Testis (tissue), 3 donors: Measurements from ENCODE around the gene PRIMPOL. TPM values are rescaled to one million over a fixed set of nuclear protein-coding genes. Genes with fewer than 3 reads are reported as not detected.
"Not testable (repeated sequence)": the region's sequence is repeated elsewhere in the genome, so short reads cannot be mapped to it uniquely, and the experiment has no call there.

Experiments used
- DNase-seq: peaks from one replicate; pipeline ENCODE4 v3.0.0-alpha.2; 2019
- H3K27ac ChIP-seq, 2 donors: fragments of 200-600 bp; sonication (generic); one replicate each; pipeline ENCODE4 v1.5.1; 2019
- H3K27me3 ChIP-seq: fragments of 200-600 bp; sonication (generic); one replicate; pipeline ENCODE4 v1.5.1; 2019
- H3K36me3 ChIP-seq: fragments of 200-600 bp; sonication (generic); one replicate; pipeline ENCODE4 v1.5.1; 2017; ENCODE audit warnings: low read depth; ENCODE audit errors: missing control alignments
- H3K4me1 ChIP-seq: fragments of 200-600 bp; sonication (generic); one replicate; pipeline ENCODE4 v1.5.1; 2019
- H3K4me3 ChIP-seq, 2 donors: fragments of 200-600 bp; sonication (generic); one replicate each; pipeline ENCODE4 v1.5.1; 2017 to 2019
- H3K9me3 ChIP-seq: fragments of 200-600 bp; sonication (generic); one replicate; pipeline ENCODE4 v1.5.1; 2017
- POLR2A ChIP-seq: fragments of 450-650 bp; IDR thresholded peaks from one replicate; pipeline ENCODE4 v1.6.1; 2017; ENCODE audit warnings: antibody characterized with exemption, mild to moderate bottlenecking, moderate library complexity
- WGBS, 2 donors: methylation state at CpG; one replicate each; pipeline ENCODE4 v1.1.5; 2018; 5-methylcytosine and 5-hydroxymethylcytosine counted together
- intact Hi-C: fragments of 100-400 bp; cut with DNase I; formaldehyde crosslinking; loops from one replicate; pipeline ENCODE4 v1.15.1; 2023; ENCODE audit warnings: low total_unique reads
- polyA plus RNA-seq: library from polyadenylated mRNA; stranded (reverse); fragments of 350-450 nt; fragmentation: Illumina TruSeq; extraction: RNeasy Lipid Tissue Mini Kit (QIAGEN cat#74804); gene quantifications from one replicate; pipeline ENCODE4 v1.2.3, GENCODE V29; 2014; ENCODE audit warnings: low read depth, low replicate concordance; ENCODE audit not compliant: insufficient read depth
- total RNA-seq, 2 donors: library from RNA; depleted of rRNA; stranded (reverse); fragments of >200 nt; gene quantifications; one replicate each; pipeline ENCODE4 v1.2.3, GENCODE V29; 2016
- TF ChIP-seq, protein P1 (sequence below), 3 experiments: fragments of 450-650 bp in 2 of 3; fragments of 200-600 bp in 1 of 3; sonication (generic) in 1 of 3; IDR thresholded peaks; one replicate each; pipeline ENCODE4 v1.5.1; 2016 to 2019; ENCODE audit warnings: antibody characterized with exemption in 3 of 3, mild to moderate bottlenecking in 2 of 3, moderate library complexity in 1 of 3

The PRIMPOL gene
- total and polyA plus RNA-seq, 3 donors from 2014 or later: 16.3 to 18.8 (median 17.6) TPM

GRCh38 chr4:184648054-184648312 is 1.6 kb upstream of the PRIMPOL start:
- Histone ChIP-seq H3K4me1 (peaks cover 14% of the 10 kb centered on the region), H3K36me3 (no peaks in the 10 kb centered on the region), H3K27me3 (no peaks in the 10 kb centered on the region), H3K9me3 (no peaks in the 10 kb centered on the region), H3K4me3 (peak overlapping the region; percentile 82 to 93), H3K27ac (peak overlapping the region; percentile 97)
- TF ChIP-seq POLR2A: no peak
- DNase-seq: no peak
- intact Hi-C loops: loop anchor here (10.0 kb wide), 1 partner anchor 97 kb away; no protein-coding TSS in a partner anchor
- WGBS, 2 donors: 4 to 5% methylated on average over 6 of the region's 6 CpGs

DNA sequence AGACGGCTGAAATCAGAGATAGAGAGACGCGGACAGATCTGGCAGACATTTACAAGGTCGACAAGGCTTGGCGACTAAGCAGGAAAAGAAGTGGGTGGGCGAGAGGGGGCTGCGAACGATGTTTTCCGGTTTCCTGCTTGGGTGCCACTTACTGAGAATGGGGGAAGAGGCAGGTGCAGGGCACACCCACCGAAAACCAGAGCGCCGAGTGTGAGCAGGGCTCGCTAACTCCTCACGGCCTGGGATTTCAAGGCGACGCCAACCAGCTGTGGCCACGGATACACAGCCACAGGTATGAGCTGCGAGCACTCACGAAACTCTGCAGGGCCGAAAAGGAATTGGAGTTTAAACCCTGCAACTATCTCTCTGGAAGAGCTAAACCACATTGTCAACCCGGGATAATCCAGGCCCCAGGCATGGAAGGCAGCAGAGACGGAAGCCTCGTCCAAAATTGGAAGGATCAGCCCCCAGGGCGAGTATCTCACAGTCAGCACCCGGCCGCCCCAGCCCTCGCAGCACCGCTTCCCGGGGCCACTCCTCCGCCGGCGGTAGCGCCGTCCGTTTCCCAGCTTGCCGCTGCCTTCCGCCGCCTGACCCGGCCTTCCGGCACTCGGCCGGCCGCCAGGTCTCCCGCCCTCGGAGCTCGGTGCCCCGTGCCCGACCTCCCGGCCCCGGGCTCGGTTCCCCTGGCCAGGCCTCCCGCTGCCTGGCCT is 1.1 kb upstream of the PRIMPOL start:
- no peaks in the 10 kb centered on the region for H3K9me3 ChIP-seq
- H3K4me1 ChIP-seq: peaks cover 14% of the 10 kb centered on the region
- DNase-seq: peak; percentile 71
- peak overlapping the region; percentile 97 for H3K27ac ChIP-seq
- no peak for TF ChIP-seq POLR2A
- TF ChIP-seq, protein P1, sequence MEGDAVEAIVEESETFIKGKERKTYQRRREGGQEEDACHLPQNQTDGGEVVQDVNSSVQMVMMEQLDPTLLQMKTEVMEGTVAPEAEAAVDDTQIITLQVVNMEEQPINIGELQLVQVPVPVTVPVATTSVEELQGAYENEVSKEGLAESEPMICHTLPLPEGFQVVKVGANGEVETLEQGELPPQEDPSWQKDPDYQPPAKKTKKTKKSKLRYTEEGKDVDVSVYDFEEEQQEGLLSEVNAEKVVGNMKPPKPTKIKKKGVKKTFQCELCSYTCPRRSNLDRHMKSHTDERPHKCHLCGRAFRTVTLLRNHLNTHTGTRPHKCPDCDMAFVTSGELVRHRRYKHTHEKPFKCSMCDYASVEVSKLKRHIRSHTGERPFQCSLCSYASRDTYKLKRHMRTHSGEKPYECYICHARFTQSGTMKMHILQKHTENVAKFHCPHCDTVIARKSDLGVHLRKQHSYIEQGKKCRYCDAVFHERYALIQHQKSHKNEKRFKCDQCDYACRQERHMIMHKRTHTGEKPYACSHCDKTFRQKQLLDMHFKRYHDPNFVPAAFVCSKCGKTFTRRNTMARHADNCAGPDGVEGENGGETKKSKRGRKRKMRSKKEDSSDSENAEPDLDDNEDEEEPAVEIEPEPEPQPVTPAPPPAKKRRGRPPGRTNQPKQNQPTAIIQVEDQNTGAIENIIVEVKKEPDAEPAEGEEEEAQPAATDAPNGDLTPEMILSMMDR (IDR thresholded peaks at IDR 0.05): no peak
- no peaks in the 10 kb centered on the region for H3K36me3 ChIP-seq
- H3K4me3 ChIP-seq: peak overlapping the region; percentile 82 to 93
- 0 to 1% methylated on average over 21 to 40 of the region's 52 CpGs for WGBS, 2 donors
- no peaks in the 10 kb centered on the region for H3K27me3 ChIP-seq
- intact Hi-C loops: loop anchor here (10.0 kb wide), 1 partner anchor 96 kb away; no protein-coding TSS in a partner anchor

DNA sequence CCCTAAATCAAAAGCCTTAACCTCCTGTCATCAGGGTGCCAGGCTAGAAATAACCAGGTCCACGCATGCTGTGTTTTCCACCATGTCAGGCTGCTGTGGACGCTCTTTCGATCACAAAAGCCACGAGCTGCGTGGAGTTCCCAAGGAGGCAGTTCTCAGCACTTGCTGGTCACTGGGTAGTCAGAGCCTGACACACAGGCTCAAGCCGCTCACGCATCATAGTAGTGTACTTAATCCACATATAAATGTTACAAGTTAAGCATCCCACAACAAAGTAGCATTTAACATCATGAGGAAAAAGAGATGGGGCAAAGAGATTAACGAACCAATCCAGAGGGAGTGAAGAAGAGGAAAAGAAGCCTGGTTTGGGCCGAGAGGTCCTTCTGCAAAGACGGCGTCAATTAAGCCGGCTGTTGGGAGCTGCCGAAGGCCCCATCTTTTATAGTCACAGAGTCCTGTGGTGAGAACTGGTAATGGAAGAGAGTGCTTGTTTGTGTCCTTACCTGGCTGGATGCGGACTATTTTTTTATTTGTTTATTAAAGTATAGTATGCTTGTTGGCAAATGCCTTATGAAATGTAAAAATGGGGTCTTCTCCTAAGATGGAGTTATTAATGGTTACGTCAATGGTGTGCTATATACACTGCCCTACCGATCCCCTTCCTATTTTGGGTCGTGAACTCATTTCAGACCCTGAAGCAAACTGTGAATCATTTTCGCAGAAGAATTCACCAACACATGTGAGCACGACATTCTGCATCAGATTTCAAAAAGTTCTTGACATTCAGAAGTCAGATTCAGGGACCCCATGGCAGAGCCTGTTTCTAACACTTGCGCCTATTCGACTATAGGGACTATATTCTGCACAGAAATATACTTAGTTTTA is 675 bp downstream of the PRIMPOL start:
- intact Hi-C loops: loop anchor here (10.0 kb wide), 1 partner anchor 95 kb away; no protein-coding TSS in a partner anchor
- H3K4me3 ChIP-seq: peak overlapping the region; percentile 82 to 93
- WGBS, 2 donors: 15 to 25% methylated on average over 21 of the region's 21 CpGs
- TF ChIP-seq, protein P1 (IDR thresholded peaks at IDR 0.05): no peak
- H3K9me3 ChIP-seq: no peaks in the 10 kb centered on the region
- no peaks in the 10 kb centered on the region for H3K36me3 ChIP-seq
- peaks cover 14% of the 10 kb centered on the region for H3K4me1 ChIP-seq
- no peaks in the 10 kb centered on the region for H3K27me3 ChIP-seq
- H3K27ac ChIP-seq: peak overlapping the region; percentile 87 to 97
- peak; percentile 33 for DNase-seq

DNA sequence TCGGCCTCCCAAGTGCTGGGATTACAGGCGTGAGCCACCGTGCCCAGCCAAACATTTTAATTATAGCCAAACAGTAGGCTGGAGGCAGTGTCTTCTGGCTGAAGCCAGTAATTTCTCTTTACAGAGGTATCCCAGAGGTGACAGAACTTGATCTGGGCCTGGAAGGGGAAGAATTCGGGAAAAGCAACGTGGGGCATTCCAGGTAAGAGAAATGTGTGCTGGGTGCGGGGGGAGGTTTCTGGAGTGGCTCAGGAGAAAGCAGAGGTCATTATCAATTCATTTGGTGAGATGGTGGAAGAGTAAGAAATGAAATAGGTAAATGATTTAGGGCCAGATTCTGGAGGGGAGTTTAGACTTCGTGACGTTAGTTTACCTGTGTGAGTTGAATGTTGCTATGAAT is 2.4 kb downstream of the PRIMPOL start:
- TF ChIP-seq, protein P1 (IDR thresholded peaks at IDR 0.05): no peak
- no peak for TF ChIP-seq POLR2A
- no peak overlapping the region for H3K4me3 ChIP-seq
- WGBS, 2 donors: 91 to 93% methylated on average over 8 of the region's 8 CpGs
- no peak overlapping the region for H3K27ac ChIP-seq
- peaks cover 10% of the 10 kb centered on the region for H3K4me1 ChIP-seq
- no peaks in the 10 kb centered on the region for H3K27me3 ChIP-seq
- DNase-seq: no peak
- no peaks in the 10 kb centered on the region for H3K9me3 ChIP-seq
- intact Hi-C loops: no loop called here
- no peaks in the 10 kb centered on the region for H3K36me3 ChIP-seq

GRCh38 chr4:184652681-184653080 is 3.1 kb downstream of the PRIMPOL start:
- H3K4me1 ChIP-seq, H3K27me3 ChIP-seq, H3K27ac ChIP-seq, H3K36me3 ChIP-seq, H3K4me3 ChIP-seq, DNase-seq, H3K9me3 ChIP-seq, intact Hi-C loops: not testable (repeated sequence)
